Endothelial cell (in vitro differentiated cells): ENCODE data around the gene SLC8A2. TPM values are rescaled to one million over a fixed set of nuclear protein-coding genes. Genes with fewer than 3 reads are reported as not detected.

ENCODE experiments used
- DNase-seq: peaks from one replicate; pipeline ENCODE4 v3.0.0; 2021; ENCODE audit warnings: low spot score
- H3K27ac Mint-ChIP-seq: one replicate; pipeline ENCODE4 v1.8.0; 2021; ENCODE audit warnings: mixed read lengths, inconsistent platforms; ENCODE audit not compliant: unreplicated experiment
- H3K27me3 Mint-ChIP-seq: one replicate; pipeline ENCODE4 v1.8.0; 2021; ENCODE audit warnings: mild to moderate bottlenecking, moderate library complexity, mixed read lengths, inconsistent platforms; ENCODE audit not compliant: unreplicated experiment
- H3K36me3 Mint-ChIP-seq: one replicate; pipeline ENCODE4 v1.8.0; 2021; ENCODE audit warnings: mild to moderate bottlenecking, low read depth, mixed read lengths, inconsistent platforms; ENCODE audit not compliant: unreplicated experiment
- H3K4me1 Mint-ChIP-seq: one replicate; pipeline ENCODE4 v1.8.0; 2021; ENCODE audit warnings: mild to moderate bottlenecking, mixed read lengths, inconsistent platforms; ENCODE audit not compliant: unreplicated experiment
- H3K4me3 Mint-ChIP-seq: one replicate; pipeline ENCODE4 v1.8.0; 2021; ENCODE audit warnings: mild to moderate bottlenecking, mixed read lengths, inconsistent platforms; ENCODE audit not compliant: unreplicated experiment
- H3K9me3 Mint-ChIP-seq: one replicate; pipeline ENCODE4 v1.8.0; 2021; ENCODE audit warnings: mixed read lengths, inconsistent platforms; ENCODE audit not compliant: unreplicated experiment
- CTCF ChIP-seq: fragments of 200-600 bp; sonication (generic); IDR thresholded peaks from one replicate; pipeline ENCODE4 v1.5.0; 2021; ENCODE audit warnings: antibody characterized with exemption; ENCODE audit not compliant: unreplicated experiment
- total RNA-seq: library from RNA; stranded (reverse); fragmentation: NEBNext Ultra II Directional; extraction: Animal tissue kit (Norgen Biotek cat#: 25700); gene quantifications from one replicate; pipeline ENCODE4 v1.2.1, GENCODE V29; 2021; ENCODE audit not compliant: unreplicated experiment

The SLC8A2 gene
- total RNA-seq, 1 donor from 2014 or later: 0.80 TPM

- Mint-ChIP-seq H3K9me3 (no peaks in the 10 kb centered on the region), H3K36me3 (peaks cover 22% of the 10 kb centered on the region), H3K4me1 (no peaks in the 10 kb centered on the region), H3K27me3 (no peaks in the 10 kb centered on the region), H3K27ac (no peak overlapping the region), H3K4me3 (no peak overlapping the region)
- DNase-seq: no peak
- TF ChIP-seq CTCF: no peak
These were observed 32.1 kb upstream of the SLC8A2 start for GRCh38 chr19:47503826-47504150.

DNA sequence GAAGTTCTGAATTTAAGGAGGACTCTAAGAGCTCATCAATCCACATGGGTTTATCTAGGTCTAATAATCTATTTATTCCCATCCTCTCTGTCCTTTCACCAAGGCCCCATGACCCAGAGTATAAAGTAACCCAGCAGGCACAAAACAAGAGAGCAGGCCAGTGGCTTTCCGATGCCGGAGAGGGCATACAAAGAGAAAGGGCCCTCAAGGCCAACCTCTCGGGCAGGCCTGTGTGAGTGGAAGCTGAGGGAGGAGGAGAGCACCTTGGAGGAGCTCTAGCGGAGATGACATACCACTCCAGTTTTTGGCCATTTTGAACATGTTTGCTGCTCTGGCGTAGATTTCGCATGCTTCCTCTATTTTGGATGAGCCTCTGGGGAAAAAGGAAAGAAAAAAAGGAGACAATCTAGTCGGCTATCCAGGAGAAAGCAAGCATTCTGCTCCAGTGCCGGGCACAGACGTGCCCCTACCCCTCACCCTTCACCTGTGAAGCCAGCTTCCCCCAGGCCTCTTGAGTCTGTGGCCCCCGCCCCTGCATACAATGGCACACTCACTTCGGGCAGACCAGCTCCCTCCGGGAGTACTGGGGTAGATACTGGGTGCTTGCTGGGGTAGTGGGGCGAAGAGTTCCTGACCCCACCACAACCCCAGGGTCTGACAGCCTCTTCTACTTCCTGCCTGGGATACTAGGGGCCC, 31.6 kb upstream of the SLC8A2 start:
- H3K4me1 Mint-ChIP-seq: no peaks in the 10 kb centered on the region
- H3K9me3 Mint-ChIP-seq: no peaks in the 10 kb centered on the region
- H3K27ac Mint-ChIP-seq: no peak overlapping the region
- no peaks in the 10 kb centered on the region for H3K27me3 Mint-ChIP-seq
- TF ChIP-seq CTCF: no peak
- no peak for DNase-seq
- H3K4me3 Mint-ChIP-seq: peak overlapping the region; percentile 25
- H3K36me3 Mint-ChIP-seq: peaks cover 25% of the 10 kb centered on the region

DNA sequence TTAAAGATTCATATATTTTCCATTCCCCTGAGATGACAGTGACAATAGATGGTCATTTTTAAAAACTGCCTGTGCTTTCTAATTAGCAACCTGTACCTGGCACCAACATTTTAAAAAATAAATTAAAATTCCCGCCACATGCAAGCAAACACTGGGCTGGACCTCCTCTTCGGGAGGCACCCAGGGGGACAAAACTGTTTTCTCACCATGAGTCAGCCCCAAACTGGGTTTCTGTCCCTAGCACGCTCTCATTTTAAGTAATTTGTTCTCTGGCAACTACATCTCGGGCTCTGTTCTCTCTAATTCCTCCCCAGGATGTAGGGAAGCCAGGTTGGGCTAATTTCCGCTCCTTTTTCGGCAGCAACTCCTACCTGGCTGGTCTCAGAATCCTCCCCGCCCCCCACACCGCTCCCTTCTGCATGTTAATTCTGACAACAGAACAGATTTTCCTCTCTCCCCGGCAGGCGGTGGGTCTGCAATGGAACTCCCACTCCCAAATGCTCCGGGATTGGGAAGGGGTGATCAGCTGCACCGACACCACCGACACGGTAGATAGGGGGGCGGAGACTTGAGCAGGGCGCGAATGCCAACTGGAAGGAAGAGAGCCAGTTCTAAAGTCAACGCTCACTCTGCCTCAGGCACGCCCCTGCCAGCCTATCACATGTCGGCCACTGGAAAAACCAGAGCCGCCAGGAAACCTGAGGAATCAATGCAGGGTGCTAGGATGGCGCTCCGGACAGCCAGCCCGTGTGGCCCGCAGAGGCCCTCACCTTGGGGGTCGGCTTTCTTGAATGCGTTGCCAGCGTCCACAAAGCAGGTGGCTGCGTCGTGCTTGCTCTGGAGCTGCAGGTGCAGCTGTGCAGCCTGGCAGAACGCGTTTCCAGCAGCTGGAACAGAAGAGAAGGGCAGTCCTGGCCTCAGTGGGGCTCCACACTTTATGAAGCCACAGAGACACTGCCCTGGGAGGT, 28.5 kb upstream of the SLC8A2 start:
- Mint-ChIP-seq H3K4me1 (no peaks in the 10 kb centered on the region), H3K27ac (no peak overlapping the region), H3K36me3 (peaks cover 35% of the 10 kb centered on the region), H3K4me3 (no peak overlapping the region), H3K9me3 (no peaks in the 10 kb centered on the region), H3K27me3 (peaks cover 3% of the 10 kb centered on the region)
- no peak for DNase-seq
- no peak for TF ChIP-seq CTCF

- Mint-ChIP-seq H3K4me1 (no peaks in the 10 kb centered on the region), H3K9me3 (no peaks in the 10 kb centered on the region), H3K27ac (no peak overlapping the region), H3K4me3 (no peak overlapping the region), H3K36me3 (peaks cover 35% of the 10 kb centered on the region), H3K27me3 (peaks cover 7% of the 10 kb centered on the region)
- no peak for TF ChIP-seq CTCF
- DNase-seq: no peak
These were observed 27.7 kb upstream of the SLC8A2 start for GRCh38 chr19:47499371-47499770.

DNA sequence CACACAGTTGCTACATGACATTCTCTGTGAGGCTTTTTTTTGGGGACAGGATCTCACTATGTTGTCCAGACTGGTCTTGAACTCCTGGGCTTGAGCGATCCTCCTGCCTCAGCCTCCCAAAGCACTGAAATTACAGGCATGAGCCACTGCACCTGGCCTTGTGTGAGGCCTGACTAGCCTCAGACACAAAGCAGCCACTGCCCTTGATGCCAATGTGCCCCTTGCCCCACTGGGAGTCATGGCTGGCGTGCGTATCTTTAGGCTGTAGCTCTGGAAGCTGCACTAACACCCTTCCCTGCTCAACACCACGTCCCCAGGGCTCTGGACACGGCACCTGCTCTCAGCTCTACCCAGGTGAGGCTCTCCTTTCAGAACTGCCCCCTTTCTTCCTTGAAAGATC, 26.9 kb upstream of the SLC8A2 start:
- Mint-ChIP-seq H3K36me3 (peaks cover 36% of the 10 kb centered on the region), H3K27ac (no peak overlapping the region), H3K27me3 (peaks cover 7% of the 10 kb centered on the region), H3K4me1 (no peaks in the 10 kb centered on the region), H3K4me3 (no peak overlapping the region), H3K9me3 (no peaks in the 10 kb centered on the region)
- no peak for TF ChIP-seq CTCF
- no peak for DNase-seq
